ENCODE data around the gene ATP5ME.

- TF ChIP-seq, protein P1, sequence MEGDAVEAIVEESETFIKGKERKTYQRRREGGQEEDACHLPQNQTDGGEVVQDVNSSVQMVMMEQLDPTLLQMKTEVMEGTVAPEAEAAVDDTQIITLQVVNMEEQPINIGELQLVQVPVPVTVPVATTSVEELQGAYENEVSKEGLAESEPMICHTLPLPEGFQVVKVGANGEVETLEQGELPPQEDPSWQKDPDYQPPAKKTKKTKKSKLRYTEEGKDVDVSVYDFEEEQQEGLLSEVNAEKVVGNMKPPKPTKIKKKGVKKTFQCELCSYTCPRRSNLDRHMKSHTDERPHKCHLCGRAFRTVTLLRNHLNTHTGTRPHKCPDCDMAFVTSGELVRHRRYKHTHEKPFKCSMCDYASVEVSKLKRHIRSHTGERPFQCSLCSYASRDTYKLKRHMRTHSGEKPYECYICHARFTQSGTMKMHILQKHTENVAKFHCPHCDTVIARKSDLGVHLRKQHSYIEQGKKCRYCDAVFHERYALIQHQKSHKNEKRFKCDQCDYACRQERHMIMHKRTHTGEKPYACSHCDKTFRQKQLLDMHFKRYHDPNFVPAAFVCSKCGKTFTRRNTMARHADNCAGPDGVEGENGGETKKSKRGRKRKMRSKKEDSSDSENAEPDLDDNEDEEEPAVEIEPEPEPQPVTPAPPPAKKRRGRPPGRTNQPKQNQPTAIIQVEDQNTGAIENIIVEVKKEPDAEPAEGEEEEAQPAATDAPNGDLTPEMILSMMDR (IDR thresholded peaks at IDR 0.05; ENCODE audit: insufficient read depth, low read length, poor library complexity, severe bottlenecking), result no peak
- no peak for TF ChIP-seq EZH2phosphoT487 (conservative IDR thresholded peaks at IDR 0.05; ENCODE audit: low read length)
These were observed 50.8 kb downstream of the ATP5ME start for GRCh38 chr4:622996-623913.

All from SU-DHL-6 (cell line).